LoVo (cell line): ENCODE data around the gene BUB1B.
A peak's percentile ranks its signal among the peaks of the same experiment; 100 is the strongest.

Experiments
- DNase-seq: peaks from one replicate; pipeline ENCODE4 v3.0.0-alpha.2; 2016; ENCODE audit warnings: low spot score

The BUB1B gene

DNA sequence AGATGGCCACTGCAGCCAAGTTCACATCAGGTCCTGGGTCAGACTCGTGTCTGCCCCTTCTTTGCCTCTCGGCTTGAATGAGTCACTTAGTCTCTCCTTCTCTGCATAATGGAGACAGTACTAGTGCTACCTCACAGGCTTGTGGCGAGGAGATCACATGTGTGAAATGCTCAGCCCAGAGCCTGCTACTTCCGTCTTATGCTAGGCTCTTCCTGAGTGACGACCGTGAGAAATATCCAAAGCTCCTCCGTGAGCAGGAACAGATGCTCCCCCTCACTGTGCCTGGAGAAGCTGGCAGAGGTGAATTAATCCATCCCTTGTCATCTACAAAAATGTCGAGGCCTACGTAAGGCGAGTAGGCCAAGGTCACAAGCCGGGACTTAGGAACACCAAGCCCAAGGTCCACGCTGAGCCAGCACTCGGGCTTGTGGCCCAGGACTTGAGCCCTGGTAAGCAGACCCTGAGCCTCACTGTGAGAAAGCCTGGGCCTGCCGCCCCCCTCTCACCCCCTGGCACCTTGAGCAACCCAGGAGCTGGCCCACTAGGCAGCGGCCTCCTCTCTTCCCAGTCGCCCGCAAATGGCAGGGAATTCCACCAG lies 95.9 kb downstream of the BUB1B start:
- DNase-seq = no peak

DNA sequence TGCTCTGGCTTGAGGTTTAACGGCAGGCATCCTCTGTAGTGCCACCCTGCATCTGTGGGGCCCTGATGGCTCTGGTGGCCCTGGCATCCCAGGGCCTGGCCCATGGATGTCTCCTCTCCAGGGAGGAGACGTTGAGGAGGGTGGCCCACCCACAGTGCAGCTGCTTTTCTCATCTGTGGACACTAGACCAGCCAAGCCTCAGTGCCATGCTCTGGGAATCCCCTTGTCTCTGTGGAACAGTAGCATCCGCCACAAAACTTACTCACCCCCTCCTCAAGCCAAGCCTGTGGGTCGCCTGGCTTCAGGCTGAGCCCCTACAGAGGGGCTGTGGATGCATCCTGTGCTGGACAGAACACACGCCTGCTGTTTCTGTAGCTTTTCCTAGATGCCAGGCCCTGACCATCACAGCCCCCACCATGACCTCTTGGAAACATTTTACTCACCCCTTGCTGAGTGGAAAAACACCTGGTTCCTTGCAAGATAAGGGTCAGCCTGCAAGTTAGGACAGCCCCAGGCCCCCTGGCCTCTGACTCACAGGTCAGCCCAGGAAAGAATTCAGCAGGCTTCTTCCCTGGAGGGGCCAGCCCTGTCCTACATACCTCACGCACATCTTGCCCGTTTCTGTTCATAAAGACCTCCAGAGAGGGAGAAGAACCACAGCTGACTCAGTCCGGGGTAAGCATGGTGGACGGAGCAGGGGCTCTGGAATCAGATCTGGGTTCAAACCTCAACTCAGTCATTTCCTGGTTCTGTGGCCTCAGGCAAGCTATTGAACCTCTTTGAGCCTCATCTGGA lies 97.0 kb downstream of the BUB1B start:
- DNase-seq = no peak

DNA sequence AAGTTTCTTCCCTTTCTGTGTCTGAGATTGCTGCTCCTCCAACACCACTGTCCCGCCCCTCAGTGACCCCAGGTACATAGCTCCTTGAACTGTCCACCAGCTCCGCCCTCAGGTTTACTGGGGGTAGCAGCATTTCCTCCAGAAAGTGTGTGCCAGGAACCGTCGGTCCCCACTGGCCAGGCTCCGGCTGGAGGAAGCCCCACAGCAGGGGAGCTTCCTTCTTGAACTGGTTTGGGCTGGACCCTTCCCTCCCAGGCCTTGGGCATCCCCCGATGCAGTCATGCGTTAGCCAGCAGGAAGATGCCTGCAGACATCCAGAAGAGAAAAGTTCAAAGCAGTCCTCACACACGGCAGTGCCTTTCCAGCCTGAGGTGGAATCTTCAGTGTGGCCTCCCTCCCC lies 97.7 kb downstream of the BUB1B start:
- DNase-seq = no peak

DNA sequence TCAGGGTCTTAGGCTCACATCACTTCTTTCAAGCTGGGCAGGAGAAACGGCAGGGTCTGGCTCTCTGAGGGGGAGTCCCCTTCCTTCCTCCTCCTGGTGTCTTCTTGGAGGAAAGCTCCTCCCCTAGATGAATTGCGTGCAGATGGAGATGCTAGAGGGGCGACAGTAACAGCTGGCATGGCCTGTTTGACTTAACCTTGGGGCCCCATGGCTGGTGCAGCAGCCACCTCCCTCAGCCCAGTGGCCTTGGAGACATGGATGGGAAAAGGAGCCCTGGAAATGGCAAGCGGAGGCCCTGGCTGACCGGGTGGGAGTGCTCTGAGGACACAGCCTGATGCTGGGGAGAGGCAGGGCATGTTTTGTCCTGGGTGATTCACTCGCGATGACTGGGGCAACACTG lies 98.2 kb downstream of the BUB1B start:
- no peak for DNase-seq

DNA sequence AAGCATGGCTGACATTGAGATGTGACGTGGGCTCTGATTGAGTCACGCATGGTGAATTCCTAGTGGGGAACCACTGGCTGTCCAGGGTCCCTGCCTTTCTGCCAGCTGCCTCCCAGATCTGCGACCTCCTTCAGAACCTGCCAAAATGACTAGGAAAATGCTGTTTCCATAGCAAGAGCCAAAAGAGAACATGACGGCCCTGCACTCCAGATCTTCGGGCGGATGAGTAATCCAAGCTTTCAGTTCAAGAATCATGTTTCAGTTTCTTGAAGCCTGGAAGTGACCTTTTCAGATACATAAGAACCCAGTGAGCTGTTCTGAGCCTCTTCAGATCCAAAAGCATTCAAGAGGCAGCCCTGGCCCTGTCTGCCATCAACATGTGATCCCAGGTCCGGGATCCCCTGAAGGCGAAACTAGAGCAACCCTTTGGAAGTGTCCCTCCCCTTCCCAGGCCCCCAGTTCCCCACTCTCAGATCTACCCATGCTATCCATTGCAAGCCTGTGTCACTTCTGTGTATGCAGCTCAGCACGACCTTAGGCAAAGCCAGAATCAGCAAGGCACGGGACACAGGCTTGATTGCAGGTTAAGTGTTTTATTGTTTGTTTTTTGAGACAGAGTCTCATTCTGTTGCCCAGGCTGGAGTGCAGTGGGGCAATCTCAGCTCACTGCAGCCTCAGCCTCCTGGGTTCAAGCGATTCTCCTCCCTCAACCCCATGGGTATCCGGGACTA lies 102.3 kb downstream of the BUB1B start:
- DNase-seq = no peak

DNA sequence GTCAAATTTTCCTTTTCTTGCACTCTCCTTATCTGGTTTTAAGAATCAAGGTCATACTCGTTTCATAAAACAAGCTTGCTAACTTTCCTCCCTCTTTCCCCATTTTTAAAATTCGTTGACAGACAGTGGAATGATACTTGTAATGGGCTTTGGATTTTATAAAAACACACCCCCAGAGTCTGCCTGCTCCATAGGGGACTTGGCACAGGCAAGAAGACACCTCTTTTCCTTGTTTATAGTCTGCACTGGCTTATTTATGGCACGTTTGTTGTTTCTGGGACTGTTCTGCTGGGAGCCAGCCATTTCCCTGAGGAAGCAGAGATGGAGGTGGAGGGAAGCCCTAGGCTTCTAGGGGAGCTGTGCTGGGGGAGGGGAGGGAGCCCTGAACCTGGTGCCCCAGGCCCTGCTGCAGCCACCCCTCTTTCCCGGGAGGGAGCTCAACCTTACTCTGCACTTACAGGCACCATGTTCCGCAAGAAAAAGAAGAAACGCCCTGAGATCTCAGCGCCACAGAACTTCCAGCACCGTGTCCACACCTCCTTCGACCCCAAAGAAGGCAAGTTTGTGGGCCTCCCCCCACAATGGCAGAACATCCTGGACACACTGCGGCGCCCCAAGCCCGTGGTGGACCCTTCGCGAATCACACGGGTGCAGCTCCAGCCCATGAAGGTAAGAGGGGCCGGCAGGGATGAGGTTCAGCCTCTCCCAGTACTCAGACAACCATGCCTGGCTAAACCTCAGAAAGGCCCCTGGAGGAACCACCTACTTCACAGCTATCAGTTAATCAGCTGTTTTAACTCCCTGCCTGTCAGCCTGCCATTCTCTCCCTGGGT lies 103.7 kb downstream of the BUB1B start:
- no peak for DNase-seq

DNA sequence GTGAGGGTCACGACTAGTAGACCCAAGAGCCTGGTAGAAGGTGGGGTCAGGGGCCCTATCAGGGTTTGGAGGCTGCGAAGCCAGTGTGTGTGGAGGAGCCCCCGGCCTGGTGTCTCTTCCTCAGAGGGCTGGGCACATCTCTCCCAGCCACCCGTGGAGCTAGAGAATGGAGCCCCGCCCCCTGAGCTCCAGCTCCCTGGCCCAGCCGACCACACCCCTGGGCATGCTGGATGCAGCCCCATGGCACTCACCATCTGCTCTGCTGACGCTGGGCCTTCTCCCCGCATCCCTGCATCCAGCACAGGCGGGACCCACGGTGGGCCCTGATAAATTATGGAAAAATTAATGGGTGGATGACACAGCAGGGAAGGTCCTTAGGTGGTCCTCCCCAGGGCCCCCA lies 104.5 kb downstream of the BUB1B start:
- DNase-seq = no peak

DNA sequence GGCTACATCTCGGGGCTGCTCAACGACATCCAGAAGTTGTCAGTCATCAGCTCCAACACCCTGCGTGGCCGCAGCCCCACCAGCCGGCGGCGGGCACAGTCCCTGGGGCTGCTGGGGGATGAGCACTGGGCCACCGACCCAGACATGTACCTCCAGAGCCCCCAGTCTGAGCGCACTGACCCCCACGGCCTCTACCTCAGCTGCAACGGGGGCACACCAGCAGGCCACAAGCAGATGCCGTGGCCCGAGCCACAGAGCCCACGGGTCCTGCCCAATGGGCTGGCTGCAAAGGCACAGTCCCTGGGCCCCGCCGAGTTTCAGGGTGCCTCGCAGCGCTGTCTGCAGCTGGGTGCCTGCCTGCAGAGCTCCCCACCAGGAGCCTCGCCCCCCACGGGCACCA lies 105.0 kb downstream of the BUB1B start:
- no peak for DNase-seq

DNA sequence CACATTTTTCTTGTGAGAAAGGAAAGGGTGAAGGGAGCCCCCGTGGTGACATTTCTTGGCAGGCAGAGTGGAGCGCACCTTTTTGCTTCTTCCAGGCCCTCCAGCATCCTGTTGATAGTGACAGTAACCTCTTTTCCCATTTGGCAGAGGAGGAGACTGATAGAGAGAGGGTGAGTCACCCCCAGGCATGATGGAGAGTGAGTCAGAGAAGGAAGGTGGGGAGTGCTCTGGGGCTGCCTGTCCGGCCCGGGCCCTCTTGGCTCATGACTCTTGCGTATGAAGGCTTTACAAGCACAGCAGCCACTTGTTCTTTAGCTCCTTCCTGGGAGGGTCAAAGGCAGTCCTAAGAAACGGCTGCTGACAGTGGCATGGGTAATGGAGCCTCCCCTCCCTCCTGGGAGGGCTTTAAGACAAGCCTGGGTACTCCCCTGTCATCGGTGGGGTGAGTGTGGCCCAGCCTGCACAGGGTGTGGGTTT lies 106.0 kb downstream of the BUB1B start:
- DNase-seq = peak; percentile 83

DNA sequence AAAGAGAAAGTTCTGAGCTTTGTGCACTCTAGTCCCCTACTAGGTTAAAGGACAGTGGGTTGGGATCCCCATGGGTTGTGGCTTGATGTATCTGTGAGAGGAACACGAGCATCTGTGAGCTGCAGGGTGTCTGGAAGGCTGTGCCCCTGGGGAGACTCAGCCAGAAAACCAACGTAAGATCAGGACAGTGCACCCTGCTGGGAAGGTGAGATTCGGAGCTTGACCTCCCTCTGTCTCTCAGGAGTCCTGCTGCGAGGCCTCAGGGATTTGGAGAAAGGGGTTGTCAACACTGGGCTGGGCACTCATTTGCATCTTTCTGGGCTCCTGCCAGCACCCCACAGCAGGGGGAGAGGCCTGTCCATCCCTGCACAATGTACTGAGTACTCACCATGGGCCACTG lies 106.8 kb downstream of the BUB1B start:
- no peak for DNase-seq

DNA sequence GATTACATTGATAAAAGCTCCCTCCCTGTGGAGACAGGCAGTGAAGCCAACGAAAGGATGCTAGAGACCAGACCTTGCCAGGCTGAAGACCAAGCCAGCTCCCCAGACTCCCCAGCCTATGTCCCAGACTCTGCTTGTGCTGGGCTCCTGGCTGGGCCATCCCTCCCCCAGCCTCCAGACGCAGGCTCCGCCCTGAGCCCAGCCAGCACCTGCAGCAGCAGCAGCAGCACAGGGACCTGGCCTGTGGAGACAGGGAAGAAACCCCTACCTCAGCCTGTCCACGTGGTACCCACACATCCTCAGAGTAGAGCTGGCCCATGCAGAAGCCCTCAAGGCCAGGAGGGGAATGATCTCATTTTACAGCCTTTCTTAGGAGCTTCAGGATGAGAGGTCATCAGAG lies 108.7 kb downstream of the BUB1B start:
- no peak for DNase-seq

DNA sequence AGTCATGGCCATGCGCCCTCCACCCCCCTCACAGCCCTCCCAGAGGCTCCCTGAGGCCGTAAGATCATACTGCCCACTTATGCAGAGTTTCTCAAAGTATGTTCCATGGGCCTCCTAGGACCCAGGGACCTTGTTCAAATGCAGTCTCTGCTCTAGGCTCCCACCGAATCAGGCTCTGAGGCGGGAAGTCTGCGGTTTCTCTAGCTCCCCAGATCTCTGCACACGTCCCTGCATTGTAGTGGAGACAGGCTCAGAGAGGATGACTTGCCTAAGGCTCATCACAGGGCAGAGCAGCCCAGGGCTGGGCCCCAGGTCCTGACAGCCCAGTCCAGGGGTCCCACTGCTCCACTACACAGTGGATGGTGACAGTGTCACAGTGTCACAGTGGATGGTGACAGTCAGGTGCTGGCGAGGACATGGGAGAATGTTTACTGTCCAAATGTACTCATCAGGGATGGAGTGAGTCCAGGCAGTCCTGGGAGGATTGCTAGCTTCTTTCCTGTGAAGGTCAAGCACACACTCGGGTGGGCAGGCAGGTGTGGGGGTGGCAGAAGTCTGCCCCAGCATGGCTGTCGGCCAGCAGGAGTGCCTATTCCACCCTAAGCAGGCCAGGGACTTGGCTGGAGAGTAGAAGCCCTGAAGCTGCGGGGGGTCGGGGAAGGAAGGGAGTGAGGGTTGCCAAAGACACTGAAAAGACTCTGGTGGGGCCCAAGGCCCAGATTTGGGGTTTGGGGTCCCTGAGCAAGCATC lies 109.6 kb downstream of the BUB1B start:
- DNase-seq = no peak
